ENCODE measurements around the gene SLC4A2. TPM values are rescaled to one million over a fixed set of nuclear protein-coding genes. Genes with fewer than 3 reads are reported as not detected.

The SLC4A2 gene
- total and polyA plus RNA-seq, 2 of the 8 experiments (the other 6 are each of a cell fraction or from before 2014, with no cell fraction given), result 72.6 to 147 TPM

- H4K8ac ChIP-seq (ENCODE audit: extremely low read depth, insufficient read depth, low read length), result no peak overlapping the region; the same call in 1 of the 2 replicates
- no peak overlapping the region for H3K4me3 ChIP-seq (ENCODE audit: extremely low read depth in 1 of 4, insufficient read depth in 2 of 4, low read depth in 3 of 4, low read length in 4 of 4)
- H3K27ac ChIP-seq (ENCODE audit: low read depth, low read length), result no peak overlapping the region
- H4K91ac ChIP-seq (replicated peaks; ENCODE audit: insufficient read length, low read length), result no peak overlapping the region
- H3K4ac ChIP-seq (replicated peaks; ENCODE audit: insufficient read length, low read depth, low read length), result no peak overlapping the region
- H3K9me3 ChIP-seq (ENCODE audit: insufficient read depth in 2 of 2, low read depth in 1 of 2, low read length in 1 of 2), result no peaks in the 10 kb centered on the region
- no peaks in the 10 kb centered on the region for H3K79me1 ChIP-seq (ENCODE audit: low read depth, low read length)
- DNase-seq (ENCODE audit: low read depth in 1 of 2, low spot score in 2 of 2) (no peak), FAIRE-seq (no peak)
- H3K14ac ChIP-seq (ENCODE audit: insufficient read length), result no peak overlapping the region
- ChIA-PET POLR2A (ENCODE audit: partially characterized antibody) (interaction anchor here (0.6 to 1.8 kb wide), 3 partner anchors 36 to 168 kb away, joined by 3 to 4 read pairs (median 3); no protein-coding TSS in a partner anchor), CTCF (ENCODE audit: partially characterized antibody) (interaction anchor here (1.0 to 2.2 kb wide), 5 partner anchors 8 to 70 kb away, joined by 3 to 6 read pairs (median 6); partner anchors contain the start of gene CDK5)
- no peak overlapping the region for H3K18ac ChIP-seq (ENCODE audit: extremely low read depth, low read length)
- H3K23me2 ChIP-seq (ENCODE audit: low read depth, low read length), result no peaks in the 10 kb centered on the region
- no peak overlapping the region for H2BK20ac ChIP-seq (ENCODE audit: low read length)
- no peak overlapping the region for H3K23ac ChIP-seq (ENCODE audit: insufficient read length)
- no peak overlapping the region for H4K5ac ChIP-seq (ENCODE audit: insufficient read length, low read depth, low read length)
- 93% methylated on average over 30 of the region's 30 CpGs; no CpG with 5 or more reads in 1 of the 2 experiments for WGBS, 2 experiments (ENCODE audit: extremely low coverage in 1 of 2, insufficient coverage in 1 of 2, insufficient read length in 1 of 2, insufficient replicate concordance in 2 of 2, low coverage in 1 of 2, low lambda C conversion rate in 2 of 2, missing lambda C conversion rate in 1 of 2)
- H3K36me3 ChIP-seq (ENCODE audit: control insufficient read depth in 2 of 4, insufficient read depth in 4 of 4, low read length in 3 of 4), result no peaks in the 10 kb centered on the region; a peak in 1 of 8 replicates
- no peak overlapping the region for H2BK12ac ChIP-seq (ENCODE audit: low read depth, low read length)
- no peak overlapping the region for H3K56ac ChIP-seq (replicated peaks; ENCODE audit: insufficient read length, low read depth, low read length)
- H3K79me2 ChIP-seq (ENCODE audit: control insufficient read depth in 1 of 2, insufficient read depth in 2 of 2, low read length in 2 of 2), result no peaks in the 10 kb centered on the region
- peaks cover 0 to 5% of the 10 kb centered on the region in 2 experiments for H4K20me1 ChIP-seq (replicated peaks in 1 of 2; ENCODE audit: control insufficient read depth in 1 of 2, insufficient read depth in 2 of 2, low read length in 2 of 2)
- H2BK5ac ChIP-seq (ENCODE audit: low read depth, low read length), result no peak overlapping the region
- H3K9ac ChIP-seq (replicated peaks in 1 of 4; ENCODE audit: extremely low read depth in 1 of 4, low read depth in 3 of 4, low read length in 3 of 4), result no peak overlapping the region
- no peak overlapping the region for H2BK120ac ChIP-seq (replicated peaks; ENCODE audit: low read depth, low read length)
- no peak overlapping the region for H2AFZ ChIP-seq (ENCODE audit: low read length)
- no peaks in the 10 kb centered on the region for H3K4me1 ChIP-seq (replicated peaks in 1 of 4; ENCODE audit: control insufficient read depth in 3 of 4, insufficient read depth in 4 of 4, low read length in 3 of 4)
- no peak overlapping the region for H2BK15ac ChIP-seq (ENCODE audit: low read length)
- H3K4me2 ChIP-seq (ENCODE audit: insufficient read depth in 1 of 2, low read depth in 2 of 2, low read length in 2 of 2), result no peak overlapping the region
- H3K27me3 ChIP-seq (replicated peaks in 1 of 4; ENCODE audit: control insufficient read depth in 3 of 4, extremely low read depth in 1 of 4, insufficient read depth in 3 of 4, low read length in 3 of 4), result no peaks in the 10 kb centered on the region; a peak in 1 of 7 replicates
- no peak overlapping the region for H2AK5ac ChIP-seq (ENCODE audit: low read depth, low read length)
- TF ChIP-seq SP2 (IDR thresholded peaks at IDR 0.05; ENCODE audit: low read length) (no peak), CBX8 (IDR thresholded peaks at IDR 0.05; ENCODE audit: borderline replicate concordance, low read depth, low read length) (no peak), CTBP2 (IDR thresholded peaks at IDR 0.05; ENCODE audit: borderline replicate concordance, insufficient read depth, insufficient read length, low read length) (no peak), RAD21 (IDR thresholded peaks at IDR 0.05 in 1 of 2, conservative IDR thresholded peaks at IDR 0.05 in 1 of 2; ENCODE audit: low read depth in 2 of 2, low read length in 2 of 2) (no peak), YY1 (IDR thresholded peaks at IDR 0.05; ENCODE audit: low read depth, low read length) (no peak), EP300 (IDR thresholded peaks at IDR 0.05; ENCODE audit: borderline replicate concordance in 1 of 2, low read depth in 2 of 2, low read length in 2 of 2) (no peak), RNF2 (IDR thresholded peaks at IDR 0.05; ENCODE audit: borderline replicate concordance, low read depth, low read length, missing control alignments, poor library complexity, severe bottlenecking) (no peak), TAF1 (IDR thresholded peaks at IDR 0.05; ENCODE audit: low read depth, low read length) (no peak), NRF1 (IDR thresholded peaks at IDR 0.05; ENCODE audit: low read depth, low read length) (no peak), TAF7 (optimal IDR thresholded peaks at IDR 0.05; ENCODE audit: borderline replicate concordance, low read depth, low read length) (no peak)
- TF ChIP-seq, protein P1, sequence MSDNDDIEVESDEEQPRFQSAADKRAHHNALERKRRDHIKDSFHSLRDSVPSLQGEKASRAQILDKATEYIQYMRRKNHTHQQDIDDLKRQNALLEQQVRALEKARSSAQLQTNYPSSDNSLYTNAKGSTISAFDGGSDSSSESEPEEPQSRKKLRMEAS (IDR thresholded peaks at IDR 0.05), result no peak
Observed at GRCh38 chr7:151040616-151041375, 18.6 kb upstream of the SLC4A2 start.

Measured in H1 (cell line).